GM12874 (cell line): ENCODE results near the gene PRSS1.

Experiments used
- CTCF ChIP-seq: IDR thresholded peaks from 2 replicates; pipeline ENCODE4 v1.5.1; 2011; ENCODE audit warnings: low read depth, mild to moderate bottlenecking, control low read depth, low read length, moderate library complexity; ENCODE audit not compliant: insufficient read depth

The PRSS1 gene

GRCh38 chr7:142792593-142792992, 43.3 kb downstream of the PRSS1 start:
- TF ChIP-seq CTCF: no peak

GRCh38 chr7:142793156-142793555, 43.9 kb downstream of the PRSS1 start:
- no peak for TF ChIP-seq CTCF

GRCh38 chr7:142795339-142795863, 46.1 kb downstream of the PRSS1 start:
- TF ChIP-seq CTCF: no peak

- no peak for TF ChIP-seq CTCF
Observed at GRCh38 chr7:142796001-142796500, 46.8 kb downstream of the PRSS1 start.

- no peak for TF ChIP-seq CTCF
Observed at GRCh38 chr7:142796501-142797390, 47.5 kb downstream of the PRSS1 start.

- TF ChIP-seq CTCF: no peak
Observed at GRCh38 chr7:142797391-142798377, 48.4 kb downstream of the PRSS1 start.
